HG02973 (cell line): ENCODE measurements around the gene RFX1.
"Not testable (repeated sequence)": the region's sequence is repeated elsewhere in the genome, so short reads cannot be mapped to it uniquely, and the experiment has no call there.

Experiments used
- ATAC-seq: cut with Tn5 transposase; IDR thresholded peaks from one replicate; pipeline ENCODE4 v1.9.1; 2021; ENCODE audit warnings: moderate library complexity; ENCODE audit not compliant: unreplicated experiment

Gene RFX1

GRCh38 chr19:13979686-13980085 is 26.4 kb downstream of the RFX1 start:
- ATAC-seq: no peak

DNA sequence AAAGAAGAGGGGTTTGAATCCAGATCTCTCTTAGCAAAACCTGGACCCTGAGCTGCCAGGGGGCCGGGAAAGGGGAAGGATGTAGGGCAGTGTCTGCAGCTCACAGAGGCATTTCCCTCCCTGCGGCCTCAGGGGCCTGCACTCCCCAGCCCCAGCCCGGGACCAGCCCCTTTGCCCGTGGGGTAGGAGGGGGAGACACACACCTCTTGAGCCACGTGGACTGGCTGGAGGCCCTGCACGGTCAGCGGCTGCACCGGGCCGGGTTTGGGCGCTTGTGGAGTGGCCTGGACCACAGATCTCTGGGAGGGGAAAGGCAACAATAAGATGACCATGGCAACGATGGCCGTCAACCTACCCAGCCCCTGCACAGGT is 26.9 kb downstream of the RFX1 start:
- ATAC-seq: no peak

DNA sequence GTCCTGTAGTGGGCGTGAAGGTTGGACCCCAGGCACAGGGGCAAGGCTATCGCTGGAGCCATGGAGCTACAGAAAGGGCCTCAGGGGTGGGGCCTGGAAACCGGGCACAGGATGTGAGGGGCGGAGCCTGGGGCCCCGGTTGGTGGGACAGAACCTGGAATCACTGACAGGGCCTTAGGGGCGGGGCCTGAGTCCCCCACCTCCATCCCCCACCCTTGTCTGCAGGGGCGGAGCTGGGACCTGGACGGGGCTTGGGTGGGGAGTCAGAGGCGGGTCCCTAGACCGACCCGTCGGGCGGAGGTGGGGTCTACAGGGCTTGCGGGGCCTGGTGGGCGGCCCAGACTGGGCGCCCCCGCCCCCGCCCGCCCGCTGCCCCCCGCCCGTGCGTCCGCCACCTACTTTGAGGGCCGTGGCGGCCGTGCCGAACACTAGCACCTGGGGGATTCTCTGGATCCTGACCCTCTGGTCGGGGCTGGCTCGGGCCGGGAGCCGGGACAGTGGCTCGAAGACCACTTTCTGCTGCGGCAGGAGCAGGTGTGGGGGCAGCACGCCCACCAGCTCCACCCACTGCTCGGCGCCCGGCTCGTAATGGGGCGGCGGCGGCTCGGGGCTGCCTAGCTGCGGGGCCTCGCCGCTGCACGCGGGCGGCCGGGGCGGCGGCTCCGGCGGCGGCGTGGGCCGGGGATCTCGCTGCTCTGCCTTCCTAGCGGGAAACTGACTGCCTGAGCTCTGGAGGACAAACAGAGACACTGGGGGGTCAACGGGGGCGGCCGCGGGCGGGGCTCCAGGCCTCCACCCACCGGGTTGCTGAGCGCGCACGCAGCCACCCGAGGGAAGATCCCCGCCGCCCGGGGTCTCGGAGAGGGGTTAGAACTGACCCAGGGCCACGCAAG is 27.5 kb downstream of the RFX1 start:
- ATAC-seq: no peak

DNA sequence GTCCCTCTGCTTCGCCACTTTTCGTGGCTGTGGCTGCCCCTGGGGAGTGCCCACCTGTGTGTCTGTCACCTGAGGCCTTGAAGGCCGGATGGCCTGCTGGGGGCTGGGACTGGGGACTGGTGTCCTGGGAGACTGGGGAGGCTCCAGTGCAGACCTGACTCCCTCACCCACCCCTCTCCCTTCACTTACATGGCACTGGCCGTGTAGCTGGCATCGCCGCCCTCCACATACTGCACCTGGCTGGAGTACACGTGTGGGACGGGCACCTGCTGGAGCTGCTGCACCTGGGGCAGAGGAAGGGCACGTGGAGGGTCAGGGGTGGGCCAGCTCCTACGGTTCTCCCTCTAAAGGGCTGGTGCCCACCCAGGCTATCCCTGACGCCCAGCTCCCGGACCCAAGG is 28.3 kb downstream of the RFX1 start:
- no peak for ATAC-seq

- ATAC-seq: no peak
These were observed 29.7 kb downstream of the RFX1 start for GRCh38 chr19:13976446-13976845.

- no peak for ATAC-seq
These were observed 30.2 kb downstream of the RFX1 start for GRCh38 chr19:13975870-13976269.

GRCh38 chr19:13974073-13974472 is 32.0 kb downstream of the RFX1 start:
- ATAC-seq: no peak

DNA sequence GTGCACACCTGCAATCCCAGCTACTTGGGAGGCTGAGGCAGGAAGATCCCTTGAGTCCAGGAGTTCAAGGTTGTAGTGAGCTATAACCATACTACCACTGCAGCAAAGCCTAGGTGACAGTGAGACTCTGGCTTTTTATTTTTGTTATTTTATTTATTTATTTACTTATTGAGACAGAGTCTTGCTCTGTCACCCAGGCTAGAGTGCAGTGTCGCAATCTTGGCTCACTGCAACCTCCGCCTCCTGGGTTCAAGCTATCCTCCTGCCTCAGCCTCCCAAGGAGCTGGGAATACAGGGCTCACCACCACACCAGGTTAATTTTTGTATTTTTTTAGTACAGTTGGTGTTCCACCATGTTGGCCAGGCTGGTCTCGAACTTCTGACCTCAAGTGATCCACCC is 32.6 kb downstream of the RFX1 start:
- not testable (repeated sequence) for ATAC-seq

GRCh38 chr19:13972368-13973155 is 33.6 kb downstream of the RFX1 start:
- ATAC-seq: no peak

GRCh38 chr19:13971868-13972267 is 34.3 kb downstream of the RFX1 start:
- ATAC-seq: not testable (repeated sequence)

GRCh38 chr19:13969897-13970296 is 36.2 kb downstream of the RFX1 start:
- ATAC-seq: no peak

- no peak for ATAC-seq
These were observed 37.1 kb downstream of the RFX1 start for GRCh38 chr19:13968999-13969398.

- no peak for ATAC-seq
These were observed 37.7 kb downstream of the RFX1 start for GRCh38 chr19:13968383-13968935.

GRCh38 chr19:13967206-13967605 is 38.9 kb downstream of the RFX1 start:
- not testable (repeated sequence) for ATAC-seq

DNA sequence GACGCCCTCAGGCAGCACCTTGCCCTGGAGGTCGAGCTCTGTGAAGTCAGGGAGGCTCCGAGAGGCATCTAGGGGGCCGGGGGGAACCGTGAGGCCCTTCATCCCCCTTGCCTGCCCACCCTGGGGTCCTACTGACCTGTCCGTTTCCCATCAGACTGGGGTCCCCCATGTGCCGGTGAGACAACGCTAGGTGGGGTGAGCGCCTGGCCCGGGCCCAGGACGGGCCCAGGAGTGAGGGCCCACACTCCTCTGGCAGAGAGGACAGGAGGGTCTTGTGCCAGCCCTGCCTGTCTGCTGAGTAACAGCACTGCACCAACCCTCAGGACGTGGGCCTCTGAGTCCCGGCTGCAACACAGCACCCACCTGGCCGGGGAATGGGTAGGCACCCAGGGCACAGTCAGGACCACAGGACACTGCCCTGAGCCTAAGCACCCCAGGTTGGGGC is 39.4 kb downstream of the RFX1 start:
- no peak for ATAC-seq

GRCh38 chr19:13965926-13966683 is 40.0 kb downstream of the RFX1 start:
- no peak for ATAC-seq

DNA sequence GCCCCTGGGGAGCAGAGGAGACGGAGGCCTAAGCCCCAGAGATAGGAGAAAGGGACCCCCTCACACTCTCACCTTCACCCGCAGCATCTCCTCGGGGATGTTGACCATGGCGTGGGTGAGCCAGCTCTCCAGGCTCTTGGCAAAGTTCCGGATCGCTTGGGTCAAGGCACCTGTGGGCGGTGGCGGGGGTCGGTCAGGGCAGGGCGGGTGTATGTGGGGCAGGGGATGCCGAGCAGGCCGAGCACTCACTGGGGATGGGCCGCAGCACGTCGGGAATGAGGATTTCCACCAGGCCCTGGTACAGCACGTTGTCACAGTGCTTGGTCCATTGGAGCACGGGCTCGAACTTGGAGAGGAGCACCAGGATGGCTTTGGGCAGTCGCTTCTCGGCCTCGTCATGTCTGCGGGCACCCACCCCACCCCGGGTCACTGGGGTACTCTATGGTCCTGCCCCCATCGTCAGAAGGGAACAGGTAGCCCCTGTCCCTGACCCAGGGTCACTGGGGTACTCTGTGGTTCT is 40.7 kb downstream of the RFX1 start:
- ATAC-seq: no peak

- no peak for ATAC-seq
These were observed 41.3 kb downstream of the RFX1 start for GRCh38 chr19:13964776-13965175.

- ATAC-seq: no peak
These were observed 42.5 kb downstream of the RFX1 start for GRCh38 chr19:13963603-13964105.
